Measurements from ENCODE around the gene KLF2.

The KLF2 gene

GRCh38 chr19:16365300-16365996 is 40.8 kb downstream of the KLF2 start:
- no peaks in the 10 kb centered on the region for H3K79me2 ChIP-seq (ENCODE audit: insufficient read depth, low read length)
- ATAC-seq (ENCODE audit: insufficient read depth, low read depth): no peak
- H4K20me1 ChIP-seq (ENCODE audit: insufficient read depth, low read length): peaks cover 52% of the 10 kb centered on the region
- H3K27ac ChIP-seq (ENCODE audit: low read length): peak overlapping the region; percentile 13; the same call in 1 of the 2 replicates
- no peak overlapping the region for H2AFZ ChIP-seq (ENCODE audit: low read depth, low read length)
- no peak overlapping the region for H3K4me2 ChIP-seq (ENCODE audit: insufficient read depth, low read length)
- no peaks in the 10 kb centered on the region for H3K27me3 ChIP-seq (ENCODE audit: insufficient read depth, low read length, poor library complexity)
- TF ChIP-seq CTCF (IDR thresholded peaks at IDR 0.05; ENCODE audit: borderline replicate concordance, extremely low read depth, low read length, poor library complexity, severe bottlenecking) (no peak), EZH2 (IDR thresholded peaks at IDR 0.05; ENCODE audit: borderline replicate concordance, low read depth, low read length, severe bottlenecking) (no peak)
- H3K9me3 ChIP-seq (ENCODE audit: insufficient read depth, low read length, severe bottlenecking): no peaks in the 10 kb centered on the region
- DNase-seq: no peak
- peaks cover 11% of the 10 kb centered on the region for H3K36me3 ChIP-seq (ENCODE audit: insufficient read depth, low read length)
- no peak overlapping the region for H3K9ac ChIP-seq (ENCODE audit: low read depth, low read length)
- H3K4me3 ChIP-seq (ENCODE audit: low read depth in 1 of 2, low read length in 2 of 2): no peak overlapping the region
- H3K4me1 ChIP-seq (ENCODE audit: insufficient read depth, low read length): peaks cover 52% of the 10 kb centered on the region

- no peak for DNase-seq
- H3K27me3 ChIP-seq (ENCODE audit: insufficient read depth, low read length, poor library complexity): no peaks in the 10 kb centered on the region
Observed at GRCh38 chr19:16366056-16366432, 41.4 kb downstream of the KLF2 start.

GRCh38 chr19:16366433-16367260 is 42.0 kb downstream of the KLF2 start:
- Histone ChIP-seq H3K4me2 (ENCODE audit: insufficient read depth, low read length) (peak overlapping the region; percentile 31; the same call in 1 of the 2 replicates), H3K9me3 (ENCODE audit: insufficient read depth, low read length, severe bottlenecking) (no peaks in the 10 kb centered on the region), H3K27ac (ENCODE audit: low read length) (peak overlapping the region; percentile 56), H3K79me2 (ENCODE audit: insufficient read depth, low read length) (no peaks in the 10 kb centered on the region), H3K9ac (ENCODE audit: low read depth, low read length) (peak overlapping the region; percentile 11), H3K4me1 (ENCODE audit: insufficient read depth, low read length) (peaks cover 64% of the 10 kb centered on the region), H3K27me3 (ENCODE audit: insufficient read depth, low read length, poor library complexity) (no peaks in the 10 kb centered on the region), H3K36me3 (ENCODE audit: insufficient read depth, low read length) (peaks cover 11% of the 10 kb centered on the region), H4K20me1 (ENCODE audit: insufficient read depth, low read length) (peaks cover 61% of the 10 kb centered on the region), H2AFZ (ENCODE audit: low read depth, low read length) (no peak overlapping the region), H3K4me3 (ENCODE audit: low read depth in 1 of 2, low read length in 2 of 2) (no peak overlapping the region)
- ATAC-seq (ENCODE audit: insufficient read depth, low read depth) (no peak), DNase-seq (no peak)
- TF ChIP-seq CTCF (IDR thresholded peaks at IDR 0.05; ENCODE audit: borderline replicate concordance, extremely low read depth, low read length, poor library complexity, severe bottlenecking): no peak
- TF ChIP-seq EZH2 (IDR thresholded peaks at IDR 0.05; ENCODE audit: borderline replicate concordance, low read depth, low read length, severe bottlenecking): no peak

More at GRCh38 chr19:16366056-16366432, 41.4 kb downstream of the KLF2 start:
- H3K36me3 ChIP-seq (ENCODE audit: insufficient read depth, low read length): peaks cover 11% of the 10 kb centered on the region
- no peak overlapping the region for H2AFZ ChIP-seq (ENCODE audit: low read depth, low read length)
- no peak for TF ChIP-seq CTCF (IDR thresholded peaks at IDR 0.05; ENCODE audit: borderline replicate concordance, extremely low read depth, low read length, poor library complexity, severe bottlenecking)
- no peak for TF ChIP-seq EZH2 (IDR thresholded peaks at IDR 0.05; ENCODE audit: borderline replicate concordance, low read depth, low read length, severe bottlenecking)
- H3K9me3 ChIP-seq (ENCODE audit: insufficient read depth, low read length, severe bottlenecking): no peaks in the 10 kb centered on the region
- peaks cover 58% of the 10 kb centered on the region for H4K20me1 ChIP-seq (ENCODE audit: insufficient read depth, low read length)
- no peak for ATAC-seq (ENCODE audit: insufficient read depth, low read depth)
- H3K4me3 ChIP-seq (ENCODE audit: low read depth in 1 of 2, low read length in 2 of 2): no peak overlapping the region
- peak overlapping the region; percentile 56; the same call in 1 of the 2 replicates for H3K27ac ChIP-seq (ENCODE audit: low read length)
- peaks cover 58% of the 10 kb centered on the region for H3K4me1 ChIP-seq (ENCODE audit: insufficient read depth, low read length)
- H3K4me2 ChIP-seq (ENCODE audit: insufficient read depth, low read length): no peak overlapping the region
- H3K9ac ChIP-seq (ENCODE audit: low read depth, low read length): no peak overlapping the region
- no peaks in the 10 kb centered on the region for H3K79me2 ChIP-seq (ENCODE audit: insufficient read depth, low read length)
